ENCODE measurements around the gene SLC7A11. TPM values are rescaled to one million over a fixed set of nuclear protein-coding genes. Genes with fewer than 3 reads are reported as not detected.

The SLC7A11 gene
- total RNA-seq, 3 donors from 2014 or later (not counting 1 experiment from before 2014, with no cell fraction given): 0.07 to 1.4 TPM; not detected in 1

- ATAC-seq: no peak
- H3K27ac Mint-ChIP-seq: no peak overlapping the region
- intact Hi-C loops (cut with micrococcal nuclease): no loop called here
Observed at GRCh38 chr4:138256608-138257007, 14.5 kb upstream of the SLC7A11 start.

GRCh38 chr4:138255917-138256597 lies 13.9 kb upstream of the SLC7A11 start:
- no peaks in the 10 kb centered on the region for H3K4me1 ChIP-seq (ENCODE audit: control insufficient read depth, insufficient read depth, low read length)
- H3K4me3 Mint-ChIP-seq: no peak overlapping the region
- no peak overlapping the region for H3K27ac Mint-ChIP-seq
- WGBS (ENCODE audit: insufficient coverage): 83% methylated on average over 9 of the region's 9 CpGs
- H3K27ac ChIP-seq (ENCODE audit: low read length): no peak overlapping the region
- intact Hi-C loops (cut with micrococcal nuclease): no loop called here
- no peak overlapping the region for H3K4me3 ChIP-seq (ENCODE audit: low read length)
- H3K4me1 Mint-ChIP-seq: no peaks in the 10 kb centered on the region
- no peaks in the 10 kb centered on the region for H3K27me3 Mint-ChIP-seq (ENCODE audit: low read depth in 2 of 2)
- DNase-seq (no peak), ATAC-seq (no peak)
- no peaks in the 10 kb centered on the region for H3K36me3 Mint-ChIP-seq
- H3K9me3 ChIP-seq (ENCODE audit: control insufficient read depth, insufficient read depth, low read length): peaks cover 4% of the 10 kb centered on the region
- H3K9me3 Mint-ChIP-seq: peaks cover 0 to 4% of the 10 kb centered on the region in 2 donors
- no peaks in the 10 kb centered on the region for H3K36me3 ChIP-seq (ENCODE audit: control insufficient read depth, insufficient read depth, low read length)
- no peaks in the 10 kb centered on the region for H3K27me3 ChIP-seq (ENCODE audit: control insufficient read depth, insufficient read depth, low read length)
- no peak for TF ChIP-seq CTCF (IDR thresholded peaks at IDR 0.05)

More at GRCh38 chr4:138256608-138257007, 14.5 kb upstream of the SLC7A11 start:
- Mint-ChIP-seq H3K4me3 (no peak overlapping the region), H3K4me1 (no peaks in the 10 kb centered on the region), H3K36me3 (no peaks in the 10 kb centered on the region), H3K27me3 (ENCODE audit: low read depth in 2 of 2) (no peaks in the 10 kb centered on the region), H3K9me3 (peaks cover 0 to 4% of the 10 kb centered on the region in 2 donors)
- Histone ChIP-seq H3K4me3 (ENCODE audit: low read length) (no peak overlapping the region), H3K4me1 (ENCODE audit: control insufficient read depth, insufficient read depth, low read length) (no peaks in the 10 kb centered on the region), H3K36me3 (ENCODE audit: control insufficient read depth, insufficient read depth, low read length) (no peaks in the 10 kb centered on the region), H3K9me3 (ENCODE audit: control insufficient read depth, insufficient read depth, low read length) (peaks cover 4% of the 10 kb centered on the region), H3K27me3 (ENCODE audit: control insufficient read depth, insufficient read depth, low read length) (no peaks in the 10 kb centered on the region), H3K27ac (ENCODE audit: low read length) (no peak overlapping the region)
- DNase-seq: no peak
- TF ChIP-seq CTCF (IDR thresholded peaks at IDR 0.05): no peak
- WGBS (ENCODE audit: insufficient coverage): 92% methylated on average over 5 of the region's 5 CpGs

- TF ChIP-seq CTCF (IDR thresholded peaks at IDR 0.05): no peak
- peaks cover 2 to 3% of the 10 kb centered on the region in 2 donors for H3K9me3 Mint-ChIP-seq
- DNase-seq (no peak), ATAC-seq (no peak)
- no peaks in the 10 kb centered on the region for H3K4me1 Mint-ChIP-seq
- Histone ChIP-seq H3K4me3 (ENCODE audit: low read length) (no peak overlapping the region), H3K36me3 (ENCODE audit: control insufficient read depth, insufficient read depth, low read length) (no peaks in the 10 kb centered on the region), H3K4me1 (ENCODE audit: control insufficient read depth, insufficient read depth, low read length) (no peaks in the 10 kb centered on the region), H3K9me3 (ENCODE audit: control insufficient read depth, insufficient read depth, low read length) (peaks cover 4% of the 10 kb centered on the region), H3K27me3 (ENCODE audit: control insufficient read depth, insufficient read depth, low read length) (no peaks in the 10 kb centered on the region), H3K27ac (ENCODE audit: low read length) (no peak overlapping the region)
- WGBS (ENCODE audit: insufficient coverage): no CpG with 5 or more reads among the region's 2 CpGs
- H3K27me3 Mint-ChIP-seq (ENCODE audit: low read depth in 2 of 2): no peaks in the 10 kb centered on the region
- no peak overlapping the region for H3K27ac Mint-ChIP-seq
- no peak overlapping the region for H3K4me3 Mint-ChIP-seq
- no peaks in the 10 kb centered on the region for H3K36me3 Mint-ChIP-seq
- intact Hi-C loops (cut with micrococcal nuclease): no loop called here
Observed at GRCh38 chr4:138252551-138252950, 10.4 kb upstream of the SLC7A11 start.

- no peaks in the 10 kb centered on the region for H3K27me3 ChIP-seq (ENCODE audit: control insufficient read depth, insufficient read depth, low read length)
- intact Hi-C loops (cut with micrococcal nuclease): no loop called here
- H3K27me3 Mint-ChIP-seq (ENCODE audit: low read depth in 2 of 2): no peaks in the 10 kb centered on the region
- ATAC-seq (no peak), DNase-seq (no peak)
- no peaks in the 10 kb centered on the region for H3K36me3 Mint-ChIP-seq
- 87% methylated on average over 4 of the region's 5 CpGs for WGBS (ENCODE audit: insufficient coverage)
- H3K4me1 ChIP-seq (ENCODE audit: control insufficient read depth, insufficient read depth, low read length): no peaks in the 10 kb centered on the region
- no peak overlapping the region for H3K4me3 Mint-ChIP-seq
- H3K36me3 ChIP-seq (ENCODE audit: control insufficient read depth, insufficient read depth, low read length): no peaks in the 10 kb centered on the region
- no peaks in the 10 kb centered on the region for H3K4me1 Mint-ChIP-seq
- no peak overlapping the region for H3K27ac ChIP-seq (ENCODE audit: low read length)
- peaks cover 4% of the 10 kb centered on the region for H3K9me3 ChIP-seq (ENCODE audit: control insufficient read depth, insufficient read depth, low read length)
- H3K27ac Mint-ChIP-seq: no peak overlapping the region
- no peak for TF ChIP-seq CTCF (IDR thresholded peaks at IDR 0.05)
- H3K9me3 Mint-ChIP-seq: peaks cover 2 to 3% of the 10 kb centered on the region in 2 donors
- H3K4me3 ChIP-seq (ENCODE audit: low read length): no peak overlapping the region
Observed at GRCh38 chr4:138251938-138252337, 9.8 kb upstream of the SLC7A11 start.

All from natural killer cell (primary cell).